Measurements from ENCODE around the gene NCOA1.

NCOA1 gene

GRCh38 chr2:24697792-24698191, 206.7 kb downstream of the NCOA1 start:
- ATAC-seq, result no peak
- no peak for TF ChIP-seq ZNF70 (CRISPR knock-in tag; IDR thresholded peaks at IDR 0.05)
- TF ChIP-seq CSRNP3 (CRISPR knock-in tag; IDR thresholded peaks at IDR 0.05), result no peak
- no peak for TF ChIP-seq TCF4 (CRISPR knock-in tag; IDR thresholded peaks at IDR 0.05; ENCODE audit: borderline replicate concordance)
- no peak for TF ChIP-seq ESRRG (CRISPR knock-in tag; IDR thresholded peaks at IDR 0.05)
- TF ChIP-seq ZNF565 (CRISPR knock-in tag; conservative IDR thresholded peaks at IDR 0.05; ENCODE audit: low read depth), result no peak
- no peak for TF ChIP-seq ZFP3 (CRISPR knock-in tag; IDR thresholded peaks at IDR 0.05)
- TF ChIP-seq PPARA (CRISPR knock-in tag; IDR thresholded peaks at IDR 0.05; ENCODE audit: borderline replicate concordance), result no peak
- TF ChIP-seq PATZ1 (CRISPR knock-in tag; IDR thresholded peaks at IDR 0.05; ENCODE audit: borderline replicate concordance), result no peak
- no peak for TF ChIP-seq BACH2 (CRISPR knock-in tag; IDR thresholded peaks at IDR 0.05; ENCODE audit: borderline replicate concordance)
- TF ChIP-seq ISL1 (CRISPR knock-in tag; IDR thresholded peaks at IDR 0.05), result no peak
- TF ChIP-seq TOX (CRISPR knock-in tag; IDR thresholded peaks at IDR 0.05; ENCODE audit: borderline replicate concordance), result no peak
- no peak for TF ChIP-seq ZNF8 (CRISPR knock-in tag; IDR thresholded peaks at IDR 0.05)
- no peak for TF ChIP-seq CREB5 (CRISPR knock-in tag; IDR thresholded peaks at IDR 0.05; ENCODE audit: low read depth)
- TF ChIP-seq RARB (CRISPR knock-in tag; IDR thresholded peaks at IDR 0.05), result no peak
- TF ChIP-seq GLIS3 (CRISPR knock-in tag; IDR thresholded peaks at IDR 0.05), result no peak

GRCh38 chr2:24702800-24703199, 211.7 kb downstream of the NCOA1 start:
- ATAC-seq, result peak; percentile 97
- TF ChIP-seq ISL1 (CRISPR knock-in tag; IDR thresholded peaks at IDR 0.05) (peak; percentile 41), ARNTL (CRISPR knock-in tag; IDR thresholded peaks at IDR 0.05; ENCODE audit: borderline replicate concordance, low read depth) (no peak), ZC3H10 (CRISPR knock-in tag; IDR thresholded peaks at IDR 0.05) (no peak)

GRCh38 chr2:24704692-24705091, 213.6 kb downstream of the NCOA1 start:
- TF ChIP-seq RARB (CRISPR knock-in tag; IDR thresholded peaks at IDR 0.05) (no peak), ESRRG (CRISPR knock-in tag; IDR thresholded peaks at IDR 0.05) (no peak), CSRNP3 (CRISPR knock-in tag; IDR thresholded peaks at IDR 0.05) (no peak), ISL1 (CRISPR knock-in tag; IDR thresholded peaks at IDR 0.05) (no peak), TSHZ2 (CRISPR knock-in tag; IDR thresholded peaks at IDR 0.05) (no peak), PPARA (CRISPR knock-in tag; IDR thresholded peaks at IDR 0.05; ENCODE audit: borderline replicate concordance) (no peak), ZNF70 (CRISPR knock-in tag; IDR thresholded peaks at IDR 0.05) (no peak), CSDC2 (CRISPR knock-in tag; IDR thresholded peaks at IDR 0.05) (no peak), BACH2 (CRISPR knock-in tag; IDR thresholded peaks at IDR 0.05; ENCODE audit: borderline replicate concordance) (no peak), ZFP3 (CRISPR knock-in tag; IDR thresholded peaks at IDR 0.05) (no peak), SNAI2 (CRISPR knock-in tag; IDR thresholded peaks at IDR 0.05) (no peak), OSR1 (CRISPR knock-in tag; IDR thresholded peaks at IDR 0.05) (no peak), POU6F1 (CRISPR knock-in tag; IDR thresholded peaks at IDR 0.05; ENCODE audit: borderline replicate concordance, low read depth) (no peak), ZNF8 (CRISPR knock-in tag; IDR thresholded peaks at IDR 0.05) (no peak), GLIS3 (CRISPR knock-in tag; IDR thresholded peaks at IDR 0.05) (no peak), TOX (CRISPR knock-in tag; IDR thresholded peaks at IDR 0.05; ENCODE audit: borderline replicate concordance) (no peak), ZFP30 (CRISPR knock-in tag; IDR thresholded peaks at IDR 0.05) (no peak), ARNTL (CRISPR knock-in tag; IDR thresholded peaks at IDR 0.05; ENCODE audit: borderline replicate concordance, low read depth) (no peak), CREB5 (CRISPR knock-in tag; IDR thresholded peaks at IDR 0.05; ENCODE audit: low read depth) (no peak)

More at GRCh38 chr2:24704692-24705091, 213.6 kb downstream of the NCOA1 start:
- ATAC-seq, result no peak

Measured in SK-N-SH treated with all-trans-retinoic acid at 6 μM for 48 hours (cell line).